Gastrocnemius medialis (tissue), 4 donors: Measurements from ENCODE around the gene HRCT1. TPM values are rescaled to one million over a fixed set of nuclear protein-coding genes. Genes with fewer than 3 reads are reported as not detected.

ENCODE experiments used
- ATAC-seq, 2 donors: fragments of 150-250 bp; one replicate each; pipeline ENCODE4 v1.9.1; 2016
- DNase-seq, 2 donors: peaks; one replicate each; pipeline ENCODE4 v3.0.0-alpha.2; 2019
- H3K27ac ChIP-seq, 4 donors: fragments of 200-600 bp; sonication (generic); 1 replicate in 1 of 4; 2 replicates in 3 of 4; pipeline ENCODE4 v1.5.1; 2016 to 2018; ENCODE audit warnings: mild to moderate bottlenecking in 2 of 4, moderate library complexity in 1 of 4
- H3K27me3 ChIP-seq, 3 donors: fragments of 200-600 bp; sonication (generic) in 2 of 3; 1 replicate in 1 of 3; 2 replicates in 2 of 3; pipeline versions ENCODE4 v1.5.1 to v1.6.0; 2016 to 2019; ENCODE audit warnings: mild to moderate bottlenecking in 1 of 3, moderate library complexity in 1 of 3
- H3K36me3 ChIP-seq, 2 donors: fragments of 200-600 bp; sonication (generic) in 1 of 2; one replicate each; pipeline ENCODE4 v1.5.1; 2017 to 2018
- H3K4me1 ChIP-seq, 2 donors: fragments of 200-600 bp; sonication (generic) in 1 of 2; one replicate each; pipeline ENCODE4 v1.5.1; 2016 to 2017; ENCODE audit warnings: mild to moderate bottlenecking in 2 of 2
- H3K4me3 ChIP-seq, 4 donors: fragments of 200-600 bp; sonication (generic) in 3 of 4; 1 replicate in 1 of 4; 2 replicates in 3 of 4; pipeline ENCODE4 v1.5.1; 2016 to 2019; ENCODE audit warnings: mild to moderate bottlenecking in 2 of 4
- H3K9me3 ChIP-seq, 3 donors: fragments of 200-600 bp; sonication (generic) in 2 of 3; 1 replicate in 1 of 3; 2 replicates in 2 of 3; pipeline ENCODE4 v1.5.1; 2016 to 2019
- CTCF ChIP-seq, 5 experiments: fragments of 450-650 bp in 3 of 5; fragments of 200-600 bp in 2 of 5; sonication (generic) in 2 of 5; IDR thresholded peaks in 4 of 5; conservative IDR thresholded peaks in 1 of 5; 1 replicate in 4 of 5; 2 replicates in 1 of 5; pipeline ENCODE4 v1.5.1; 2016 to 2019; ENCODE audit warnings: antibody characterized with exemption in 5 of 5, mild to moderate bottlenecking in 3 of 5, moderate library complexity in 3 of 5
- POLR2A ChIP-seq, 2 donors: fragments of 450-650 bp; IDR thresholded peaks; one replicate each; pipeline ENCODE4 v1.6.1; 2017; ENCODE audit warnings: antibody characterized with exemption in 2 of 2, mild to moderate bottlenecking in 2 of 2, moderate library complexity in 2 of 2
- in situ Hi-C, 4 donors: fragments of 200-750 bp; cut with MboI; loops; one replicate each; pipeline versions ENCODE4 v1.15.0 to v1.8.0; 2017; ENCODE audit warnings: low sequenced_read_pairs in 4 of 4
- intact Hi-C: fragments of 100-400 bp; cut with DNase I; formaldehyde crosslinking; loops from one replicate; pipeline ENCODE4 v1.15.1; 2023; ENCODE audit warnings: low total_unique reads
- total RNA-seq, 4 donors: library from RNA; depleted of rRNA; stranded (reverse); fragments of >200 nt; gene quantifications; one replicate each; pipeline versions ENCODE4 v1.1.0 to v1.2.3, GENCODE V29; 2016

Gene HRCT1
- total RNA-seq, 4 donors from 2014 or later: 3.2 to 5.1 (median 3.3) TPM; not detected in 1

DNA sequence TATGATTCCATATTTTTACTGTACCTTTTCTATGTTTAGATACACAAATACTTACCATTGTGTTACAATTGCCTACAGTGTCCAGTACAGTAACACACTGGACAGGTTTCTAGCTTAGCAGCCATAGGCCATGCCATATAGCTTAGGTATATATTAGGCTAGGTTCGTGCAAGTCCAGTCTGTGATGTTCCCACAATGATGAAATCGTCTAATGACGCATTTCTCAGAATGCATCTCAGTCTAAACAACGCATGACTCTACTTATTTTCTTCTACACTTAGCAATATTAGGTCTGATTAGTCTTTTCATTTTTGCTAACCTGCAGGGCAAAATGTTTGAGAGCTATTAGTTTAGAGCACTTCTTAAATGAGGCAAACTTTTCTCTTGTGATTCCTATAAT, 29.3 kb downstream of the HRCT1 start:
- no peak overlapping the region for H3K27ac ChIP-seq
- H3K36me3 ChIP-seq: no peaks in the 10 kb centered on the region
- in situ Hi-C loops: no loop called here
- no peaks in the 10 kb centered on the region for H3K9me3 ChIP-seq
- no peaks in the 10 kb centered on the region for H3K27me3 ChIP-seq
- H3K4me1 ChIP-seq: no peaks in the 10 kb centered on the region
- intact Hi-C loops: no loop called here
- no peak for DNase-seq
- ATAC-seq: no peak
- no peak overlapping the region for H3K4me3 ChIP-seq
- TF ChIP-seq POLR2A (IDR thresholded peaks at IDR 0.05): no peak
- no peak for TF ChIP-seq CTCF (IDR thresholded peaks at IDR 0.05 in 4 of 5, conservative IDR thresholded peaks at IDR 0.05 in 1 of 5)

DNA sequence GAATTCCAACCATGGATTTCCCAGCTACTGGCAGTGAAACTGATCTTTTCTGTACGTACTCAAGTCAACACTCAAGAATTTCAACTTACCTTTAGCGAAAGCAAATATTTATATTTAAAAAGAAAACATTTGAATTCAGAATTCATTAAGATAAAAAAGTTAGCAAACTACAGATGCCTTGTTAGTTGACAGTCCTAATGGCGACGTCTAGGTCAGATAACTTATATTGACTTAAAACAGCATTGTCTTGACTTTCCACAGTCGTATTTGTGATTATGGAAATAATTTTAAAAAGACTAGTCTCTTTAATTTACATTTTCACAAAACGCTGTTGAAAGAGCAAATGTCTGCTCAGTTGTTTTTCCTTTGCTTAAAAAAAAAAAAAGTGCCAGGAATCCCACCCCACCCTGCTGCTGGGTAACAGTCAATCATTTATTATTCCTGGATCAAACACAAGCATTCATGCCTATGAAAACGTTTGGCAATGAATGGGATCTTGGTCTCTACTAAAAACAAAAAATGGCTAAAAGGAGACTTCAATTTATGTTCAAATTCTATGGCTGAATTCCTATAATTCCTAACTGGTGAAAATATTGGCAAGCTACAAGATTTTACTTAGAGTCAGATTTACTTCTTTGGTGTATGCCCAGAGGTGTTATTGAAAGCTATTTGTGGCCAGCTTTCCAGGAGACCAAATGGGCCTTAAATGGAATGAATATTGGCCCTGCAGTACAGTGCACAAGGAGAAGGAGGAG, 29.9 kb downstream of the HRCT1 start:
- in situ Hi-C loops: no loop called here
- Histone ChIP-seq H3K36me3 (no peaks in the 10 kb centered on the region), H3K27ac (no peak overlapping the region), H3K4me3 (no peak overlapping the region), H3K4me1 (no peaks in the 10 kb centered on the region), H3K27me3 (no peaks in the 10 kb centered on the region), H3K9me3 (no peaks in the 10 kb centered on the region)
- no peak for DNase-seq
- ATAC-seq: no peak
- intact Hi-C loops: no loop called here
- no peak for TF ChIP-seq POLR2A (IDR thresholded peaks at IDR 0.05)
- no peak for TF ChIP-seq CTCF (IDR thresholded peaks at IDR 0.05 in 4 of 5, conservative IDR thresholded peaks at IDR 0.05 in 1 of 5)

DNA sequence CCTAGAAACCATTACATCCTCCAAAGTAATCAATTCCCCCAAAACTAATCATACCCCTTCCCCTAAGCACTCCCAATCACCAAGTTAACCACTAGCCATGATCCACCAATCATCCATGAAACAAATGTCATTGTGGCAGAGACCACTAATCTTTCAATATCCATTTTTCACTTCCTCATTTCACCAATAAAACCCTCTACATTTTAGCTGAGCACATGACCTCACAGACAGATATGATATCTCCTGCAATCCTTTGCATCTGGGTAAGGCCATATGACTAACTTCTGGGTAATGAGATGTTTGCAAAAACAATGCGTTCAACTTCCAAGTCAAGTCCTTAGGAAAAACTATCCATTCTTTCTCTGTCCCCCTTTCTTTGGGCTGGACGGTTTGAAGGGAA, 31.2 kb downstream of the HRCT1 start:
- in situ Hi-C loops: no loop called here

DNA sequence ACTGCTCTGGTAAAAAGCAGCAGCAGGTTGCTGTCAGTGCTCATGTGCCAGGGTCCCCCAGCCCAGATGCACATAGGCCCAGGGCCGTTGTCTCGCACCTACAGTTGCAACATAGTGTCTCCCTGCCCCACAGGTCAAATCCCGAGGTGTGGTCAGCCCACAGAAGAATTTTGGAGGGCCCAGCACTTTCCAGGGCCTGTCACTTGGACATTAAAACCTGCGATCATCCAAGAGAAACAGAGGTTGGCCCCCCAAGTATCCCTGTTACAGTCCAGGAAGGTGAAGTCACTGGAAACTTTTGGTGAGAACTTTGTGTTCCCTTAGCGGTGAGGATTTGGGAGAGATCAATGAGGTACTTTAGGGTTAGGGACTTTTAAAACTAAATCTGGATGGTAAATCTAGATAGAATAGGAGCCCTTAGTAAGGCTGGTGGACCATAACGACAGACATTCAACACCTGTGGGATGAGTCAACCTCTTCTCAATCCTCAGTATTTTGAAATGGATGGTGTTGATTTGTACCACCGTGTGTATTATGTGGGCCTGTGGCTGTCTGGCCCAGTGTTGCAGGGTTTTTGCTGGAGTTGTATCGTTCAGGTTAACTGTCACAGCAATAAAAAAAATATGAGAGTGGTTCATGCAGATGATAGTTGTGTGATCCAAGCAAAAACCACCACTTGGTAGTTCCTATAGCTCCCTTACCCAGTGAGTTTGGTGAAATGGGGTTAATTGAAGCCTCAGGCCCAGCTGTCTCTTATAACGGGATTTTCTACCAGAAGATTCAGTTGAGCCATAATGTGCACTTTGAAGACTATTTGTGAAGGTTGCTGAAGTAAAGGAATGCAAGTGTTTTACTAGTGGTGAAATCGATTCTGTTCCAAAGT, 32.7 kb downstream of the HRCT1 start:
- in situ Hi-C loops (no loop called here), intact Hi-C loops (no loop called here)
- H3K27me3 ChIP-seq: no peaks in the 10 kb centered on the region
- DNase-seq (no peak), ATAC-seq (no peak)
- H3K9me3 ChIP-seq: no peaks in the 10 kb centered on the region
- TF ChIP-seq POLR2A (IDR thresholded peaks at IDR 0.05): no peak
- TF ChIP-seq CTCF (IDR thresholded peaks at IDR 0.05 in 4 of 5, conservative IDR thresholded peaks at IDR 0.05 in 1 of 5): no peak
- no peak overlapping the region for H3K27ac ChIP-seq
- no peaks in the 10 kb centered on the region for H3K36me3 ChIP-seq
- H3K4me1 ChIP-seq: no peaks in the 10 kb centered on the region
- H3K4me3 ChIP-seq: no peak overlapping the region

More for the DNA sequence above, 31.2 kb downstream of the HRCT1 start:
- DNase-seq (no peak), ATAC-seq (no peak)
- Histone ChIP-seq H3K27ac (no peak overlapping the region), H3K4me1 (no peaks in the 10 kb centered on the region), H3K4me3 (no peak overlapping the region), H3K9me3 (no peaks in the 10 kb centered on the region), H3K27me3 (no peaks in the 10 kb centered on the region), H3K36me3 (no peaks in the 10 kb centered on the region)
- intact Hi-C loops: no loop called here
- TF ChIP-seq CTCF (IDR thresholded peaks at IDR 0.05 in 4 of 5, conservative IDR thresholded peaks at IDR 0.05 in 1 of 5) (no peak), POLR2A (IDR thresholded peaks at IDR 0.05) (no peak)
